HL-60/S4 treated with phorbol 12-myristate 13-acetate at 8.2 ng/mL for 4 days and 3 days (cell line): ENCODE data around the gene SEC22B.
"Not testable (repeated sequence)": the region's sequence is repeated elsewhere in the genome, so short reads cannot be mapped to it uniquely, and the experiment has no call there.

Experiments used
- in situ Hi-C: fragments of 300-500 bp; cut with MboI; formaldehyde crosslinking; loops from 2 replicates; pipeline ENCODE4 v1.15.0; 2022; ENCODE audit warnings: low sequenced_read_pairs

SEC22B gene

GRCh38 chr1:120145806-120146205, 30.5 kb downstream of the SEC22B start:
- in situ Hi-C loops: not testable (repeated sequence)

DNA sequence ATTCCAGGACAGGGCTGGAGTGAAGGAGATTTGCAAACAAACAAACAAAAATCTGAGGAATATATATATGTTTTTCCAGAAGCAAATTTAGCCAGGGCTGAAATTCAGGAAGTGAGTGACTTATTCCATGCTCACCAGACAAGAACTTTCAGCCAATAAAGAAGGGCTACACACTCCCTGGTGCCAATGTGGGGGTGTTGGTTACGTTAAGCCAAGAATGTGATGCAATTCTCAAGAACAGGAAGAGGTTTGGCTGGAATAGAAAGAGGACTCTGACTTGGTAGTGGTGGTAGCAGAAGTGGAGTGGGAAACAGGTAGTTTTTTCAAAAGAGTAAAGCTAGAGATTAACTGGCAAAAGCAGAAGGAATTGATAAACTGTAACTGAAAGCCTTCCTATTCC, 31.7 kb downstream of the SEC22B start:
- in situ Hi-C loops: not testable (repeated sequence)

- in situ Hi-C loops: not testable (repeated sequence)
These were observed 32.2 kb downstream of the SEC22B start for GRCh38 chr1:120144169-120144568.

DNA sequence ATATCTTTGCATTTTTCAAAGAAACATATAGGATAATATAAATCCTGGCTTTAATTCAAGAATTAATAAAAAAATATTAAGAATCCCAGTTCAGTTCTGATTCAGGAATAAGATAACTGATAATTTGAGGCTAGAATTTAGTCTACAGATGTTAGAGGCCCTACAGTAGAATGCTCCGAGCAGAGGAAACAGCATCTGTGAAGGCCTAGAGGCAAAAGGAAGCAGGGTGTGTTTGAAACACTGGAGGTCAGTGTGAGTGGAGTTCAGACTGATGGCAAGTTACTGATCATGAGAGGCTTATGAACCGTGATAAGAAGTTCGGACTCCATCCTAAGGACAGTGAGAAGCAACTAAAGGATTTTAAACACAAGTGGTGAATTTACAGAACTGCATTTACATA, 33.0 kb downstream of the SEC22B start:
- in situ Hi-C loops: not testable (repeated sequence)

- in situ Hi-C loops: not testable (repeated sequence)
These were observed 33.6 kb downstream of the SEC22B start for GRCh38 chr1:120142512-120143263.

- in situ Hi-C loops: not testable (repeated sequence)
These were observed 34.5 kb downstream of the SEC22B start for GRCh38 chr1:120141865-120142264.

- in situ Hi-C loops: not testable (repeated sequence)
These were observed 35.6 kb downstream of the SEC22B start for GRCh38 chr1:120140656-120141265.

GRCh38 chr1:120136086-120136485, 40.2 kb downstream of the SEC22B start:
- in situ Hi-C loops: not testable (repeated sequence)

DNA sequence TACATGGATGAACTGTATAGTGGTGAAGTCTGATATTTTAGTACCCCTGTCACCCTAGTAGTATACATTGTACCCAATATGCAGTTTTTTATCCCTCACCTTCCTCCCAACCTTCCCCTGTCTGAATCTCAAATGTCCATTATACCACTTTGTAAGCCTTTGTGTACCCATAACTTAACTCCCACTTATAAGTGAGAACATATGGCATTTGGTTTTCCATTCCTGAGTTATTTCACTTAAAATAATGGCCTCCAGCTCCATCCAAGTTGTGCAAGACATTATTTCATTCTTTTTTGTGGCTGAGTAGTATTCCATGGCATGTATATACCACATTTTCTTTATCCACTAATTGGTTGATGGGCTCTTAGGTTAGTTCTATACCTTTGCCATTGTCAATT, 42.4 kb downstream of the SEC22B start:
- in situ Hi-C loops: not testable (repeated sequence)

DNA sequence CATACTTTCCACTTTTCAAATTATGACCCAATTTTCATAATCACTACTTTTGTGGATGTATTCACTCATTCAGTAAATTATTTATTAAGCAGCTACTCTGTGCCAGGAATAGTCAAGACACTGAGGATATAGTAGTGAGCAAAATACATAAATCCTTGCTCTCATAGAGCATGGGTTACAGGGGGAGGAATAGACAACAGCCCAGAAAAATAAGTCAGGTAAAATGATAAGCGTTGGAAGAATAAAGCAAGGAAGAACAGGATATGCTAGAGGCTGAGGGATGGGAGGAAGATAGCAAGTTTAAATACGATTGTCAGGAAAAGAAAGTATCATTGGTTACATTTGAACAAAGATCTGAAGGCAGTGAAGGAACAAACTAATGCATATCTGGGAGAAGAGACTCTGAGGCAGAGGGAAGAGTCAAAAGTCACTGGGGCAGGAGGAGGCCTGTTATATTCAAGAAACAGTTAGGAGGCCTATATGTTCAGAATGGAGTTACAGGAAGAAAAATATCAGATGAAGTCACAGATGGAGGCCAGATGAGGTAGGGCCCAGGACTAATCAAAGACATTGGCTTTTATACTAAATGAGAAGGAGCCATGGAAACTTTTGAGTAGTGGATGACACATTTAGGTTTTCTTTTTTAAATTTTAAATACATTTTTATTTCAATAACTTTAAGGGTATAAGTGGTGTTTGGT, 42.9 kb downstream of the SEC22B start:
- in situ Hi-C loops: no loop called here

DNA sequence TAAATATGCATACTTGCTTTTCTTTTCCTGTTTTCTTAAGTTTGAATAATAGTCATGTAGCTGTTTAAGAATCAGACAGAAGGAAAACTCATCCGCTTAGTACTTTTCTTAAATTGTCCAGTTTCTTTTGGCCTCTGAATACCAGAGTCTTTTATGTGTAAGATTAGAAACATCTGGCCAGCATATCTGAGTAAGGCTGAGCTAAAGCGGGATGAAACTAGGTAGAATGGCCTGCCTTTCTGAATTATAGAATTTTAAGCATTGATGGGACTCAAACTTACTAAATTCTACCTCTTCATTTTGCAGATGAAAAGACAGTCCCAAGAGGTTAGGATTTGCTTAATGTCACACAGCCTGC, 43.9 kb downstream of the SEC22B start:
- in situ Hi-C loops: not testable (repeated sequence)

GRCh38 chr1:120131611-120132405, 44.5 kb downstream of the SEC22B start:
- in situ Hi-C loops: not testable (repeated sequence)

DNA sequence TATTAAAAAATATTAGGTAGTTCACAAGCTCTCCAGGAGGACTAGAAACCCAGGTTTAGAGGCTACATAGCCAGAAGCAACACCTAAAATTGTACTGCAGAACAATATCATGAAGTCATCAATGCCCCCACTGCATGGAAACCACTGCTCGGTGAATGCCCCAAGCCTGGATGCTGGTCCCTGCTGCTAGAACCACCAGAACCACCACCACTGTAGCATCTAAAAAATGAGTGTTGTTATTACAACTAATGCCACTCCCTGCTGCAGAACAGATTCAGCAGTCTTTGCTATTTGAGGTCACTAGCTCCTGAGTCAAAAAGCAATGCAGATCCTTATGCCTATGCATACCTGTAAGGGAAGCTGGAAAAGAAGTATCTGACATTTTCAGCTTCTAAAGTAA, 48.4 kb downstream of the SEC22B start:
- in situ Hi-C loops: not testable (repeated sequence)

DNA sequence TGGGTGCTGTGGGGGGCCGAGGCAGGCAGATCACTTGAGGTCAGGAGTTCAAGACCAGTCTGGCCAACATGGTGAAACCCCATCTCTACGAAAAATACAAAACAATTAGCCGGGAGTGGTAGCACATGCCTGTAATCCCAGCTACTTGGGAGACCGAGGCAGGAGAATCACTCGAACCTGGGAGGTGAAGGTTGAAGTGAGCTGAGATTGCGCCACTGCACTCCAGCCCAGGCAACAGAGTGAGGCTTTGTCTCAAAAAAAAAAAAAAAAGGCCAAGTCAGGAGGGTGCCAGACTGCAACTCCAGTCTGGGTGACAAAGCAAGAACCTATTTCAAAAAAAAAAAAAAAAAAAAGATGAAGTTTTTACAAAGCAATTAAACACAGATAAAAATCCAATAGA, 50.1 kb downstream of the SEC22B start:
- in situ Hi-C loops: not testable (repeated sequence)

DNA sequence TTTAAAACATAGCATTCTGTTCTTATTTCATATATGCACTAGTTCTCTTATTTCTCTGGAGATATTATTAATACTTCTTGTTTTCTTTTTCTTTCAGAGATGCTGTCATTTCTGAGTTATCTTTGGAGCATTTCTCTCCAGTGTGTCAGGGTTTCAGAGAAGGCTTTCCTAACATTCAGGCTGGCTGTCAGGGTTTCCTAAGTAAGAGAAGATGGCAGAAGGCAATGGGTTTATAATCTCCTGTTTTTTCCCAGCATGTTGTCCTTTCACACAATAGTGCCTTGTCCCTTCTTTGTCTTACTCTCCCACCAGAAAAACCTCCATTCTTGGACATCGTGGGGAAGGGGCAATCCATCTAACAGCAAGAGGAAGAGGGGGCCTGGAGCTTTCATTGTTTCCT, 51.7 kb downstream of the SEC22B start:
- in situ Hi-C loops: not testable (repeated sequence)

DNA sequence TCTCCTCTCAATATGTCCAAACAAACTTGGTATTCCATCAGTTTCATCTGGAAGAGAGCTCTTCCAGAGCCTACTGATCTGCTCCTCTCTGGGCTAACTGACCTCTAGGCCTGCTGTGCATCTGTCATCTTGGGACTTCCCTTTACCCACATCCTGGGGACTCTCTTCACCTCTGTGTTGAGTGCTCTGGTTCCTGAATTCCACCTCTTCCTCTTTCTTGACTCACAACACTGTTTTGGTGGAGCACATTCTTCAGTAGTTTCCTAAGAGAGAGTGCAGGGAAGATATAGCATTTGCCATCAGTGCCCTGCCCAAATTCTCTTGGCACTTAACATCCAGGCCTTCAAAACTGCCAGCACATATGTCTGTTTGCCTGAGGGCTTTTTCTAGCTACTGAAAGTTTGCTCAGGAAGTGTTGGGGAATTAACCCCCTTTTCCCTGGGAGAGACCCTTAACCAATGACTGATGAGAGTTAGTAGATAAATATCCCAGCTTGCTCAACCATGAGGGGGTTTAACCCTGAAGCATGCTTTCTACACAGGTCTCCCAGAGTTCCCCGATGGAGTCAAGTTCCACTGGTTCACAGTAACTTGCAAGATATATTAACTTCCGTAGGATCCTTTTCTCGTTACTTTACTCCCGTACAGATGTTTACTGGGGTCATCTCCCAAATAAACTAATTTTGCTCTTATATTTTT, 52.4 kb downstream of the SEC22B start:
- in situ Hi-C loops: not testable (repeated sequence)

DNA sequence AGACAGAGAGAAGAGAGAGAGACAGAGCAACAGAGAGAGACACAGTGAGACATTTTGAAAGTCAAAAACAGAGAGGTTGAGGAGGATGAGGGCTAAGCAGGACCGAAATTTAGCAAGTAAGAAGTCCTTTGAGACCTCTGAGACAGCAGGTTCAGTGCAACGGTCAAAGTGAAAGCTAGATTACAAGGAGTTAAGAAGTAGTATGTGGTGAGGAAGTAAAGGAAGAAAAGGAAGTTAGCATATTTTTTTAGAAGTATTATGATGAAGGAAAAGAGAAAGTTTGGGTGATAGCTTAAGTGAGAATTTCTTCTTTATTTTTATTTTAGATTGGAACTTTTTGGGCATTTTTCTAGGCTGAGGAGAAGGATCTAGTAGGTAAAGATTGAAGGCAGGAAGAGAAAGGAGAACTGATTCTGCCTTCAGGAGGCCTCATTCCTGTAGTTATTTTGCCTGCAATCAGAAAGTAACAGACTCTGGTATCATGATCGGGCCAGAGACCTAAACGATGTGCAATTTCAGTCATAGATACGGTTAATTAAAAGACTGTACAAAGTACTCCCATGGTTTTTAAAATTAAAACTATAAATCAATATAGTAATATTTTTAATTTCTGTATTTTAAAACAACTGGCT, 53.9 kb downstream of the SEC22B start:
- in situ Hi-C loops: not testable (repeated sequence)

DNA sequence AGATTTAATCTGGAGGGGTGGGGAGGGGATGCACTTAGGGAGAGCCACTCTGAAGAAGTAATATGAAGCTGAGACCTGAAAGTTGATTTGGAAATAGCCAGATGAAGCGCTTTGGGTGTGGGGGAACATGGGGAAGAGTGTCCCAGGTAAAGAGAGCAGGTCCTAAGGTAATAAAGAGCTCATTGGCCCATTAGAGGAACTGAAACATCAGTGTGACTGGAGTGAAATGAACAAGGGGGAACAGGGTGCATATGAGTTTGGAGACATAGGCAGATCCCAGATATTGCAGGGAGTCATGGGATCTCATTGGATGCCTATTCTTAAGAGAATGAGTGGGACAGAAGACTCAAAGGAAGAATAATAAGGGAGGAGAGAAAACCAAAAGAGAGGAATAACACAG, 54.5 kb downstream of the SEC22B start:
- in situ Hi-C loops: not testable (repeated sequence)

GRCh38 chr1:120120525-120120924, 55.8 kb downstream of the SEC22B start:
- in situ Hi-C loops: not testable (repeated sequence)
